Activated naive CD4-positive, alpha-beta T cell treated with anti-CD3 and anti-CD28 coated beads, Interleukin-2, amount 10 ng/mL, durations not matched to agents 7 days and 5 days (primary cell): ENCODE data around the gene PPA1.

Experiments
- CTCF ChIA-PET: fragments of 350-600 bp; sonication (Branson Sonifier 250); formaldehyde crosslinking; loops from one replicate; lab custom pipeline; 2021; ENCODE audit warnings: antibody characterized with exemption; lab: Charles Lee
- DNase-seq: peaks from one replicate; pipeline ENCODE4 v3.0.0-alpha.2; 2020
- H3K27ac Mint-ChIP-seq: one replicate; pipeline ENCODE4 v1.8.0; 2021; ENCODE audit warnings: mild to moderate bottlenecking, moderate library complexity, mixed read lengths
- H3K27me3 Mint-ChIP-seq: one replicate; pipeline ENCODE4 v1.8.0; 2021; ENCODE audit warnings: mild to moderate bottlenecking, mixed read lengths
- H3K36me3 Mint-ChIP-seq: one replicate; pipeline ENCODE4 v1.8.0; 2021; ENCODE audit warnings: mixed read lengths
- H3K4me1 Mint-ChIP-seq: one replicate; pipeline ENCODE4 v1.8.0; 2021; ENCODE audit warnings: mixed read lengths
- H3K4me3 Mint-ChIP-seq: one replicate; pipeline ENCODE4 v1.8.0; 2021; ENCODE audit warnings: mild to moderate bottlenecking, moderate library complexity, mixed read lengths
- H3K9me3 Mint-ChIP-seq: one replicate; pipeline ENCODE4 v1.8.0; 2021; ENCODE audit warnings: mixed read lengths

Gene PPA1

DNA sequence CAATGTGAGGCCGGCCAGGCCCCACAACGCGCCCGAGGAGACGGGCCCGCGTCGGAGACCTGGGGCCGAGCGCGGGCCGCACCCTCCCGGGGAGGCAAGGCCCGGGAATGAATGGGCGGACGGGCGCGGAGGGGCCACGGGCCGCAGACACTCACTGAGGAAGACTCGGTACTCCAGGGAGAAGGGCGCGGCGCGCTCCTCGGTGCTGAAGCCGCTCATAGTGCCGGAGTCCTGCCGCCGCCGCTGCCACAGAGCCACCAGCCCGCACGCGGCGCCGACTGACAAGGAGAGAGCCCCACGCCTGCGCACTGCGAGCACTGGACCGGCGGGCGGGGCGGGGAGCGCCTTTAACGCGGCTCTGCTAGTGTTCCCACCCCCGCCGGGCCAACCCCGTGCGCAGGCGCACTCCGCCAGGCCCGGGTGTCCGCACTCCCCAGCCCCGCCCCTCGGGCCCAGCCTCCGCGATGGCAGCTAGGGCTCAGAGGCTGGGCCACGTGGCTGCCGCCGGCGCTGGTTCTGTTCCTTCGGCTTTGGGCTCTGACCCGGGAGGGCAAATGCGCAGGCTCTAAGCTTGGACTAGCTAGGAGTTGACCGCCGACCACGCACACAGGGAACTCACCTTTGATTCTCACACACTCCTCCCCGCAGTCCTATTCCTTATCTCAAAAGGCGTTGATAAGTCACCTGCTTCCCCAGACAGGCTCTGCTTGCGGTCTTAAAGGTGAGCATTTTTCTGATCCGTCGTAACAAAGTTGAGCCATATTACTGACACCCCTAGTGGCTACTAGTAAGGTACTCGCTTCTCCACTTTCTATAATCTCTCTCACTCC is at the start of gene PPA1:
Gene PPA1, minus strand, starts transcription at position 321 of the 830 bp plus-strand sequence. Its CDS starts 102 bp downstream, at position 219.
- DNase-seq: peak; percentile 99

DNA sequence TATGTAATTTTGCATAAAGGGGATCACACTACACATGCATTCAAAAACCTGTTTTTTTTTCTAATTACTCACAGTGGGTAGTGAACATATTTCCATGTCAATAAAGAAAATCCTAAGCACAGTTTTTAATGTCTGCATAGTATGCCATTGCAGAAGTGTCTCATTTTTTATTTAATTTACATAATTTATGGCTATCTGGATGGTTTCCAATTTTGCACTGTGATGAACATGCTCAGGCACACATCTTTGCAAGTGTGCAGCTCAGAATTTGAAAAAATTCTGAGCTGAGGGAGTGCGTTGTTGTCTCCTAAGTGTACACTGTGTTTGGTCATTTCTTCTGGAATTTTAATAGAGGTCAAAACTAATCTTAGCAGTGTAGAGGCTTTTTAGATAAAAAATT is 48.4 kb upstream of the PPA1 start:
- Mint-ChIP-seq H3K27me3 (peaks cover 74% of the 10 kb centered on the region), H3K27ac (no peak overlapping the region), H3K36me3 (no peaks in the 10 kb centered on the region), H3K4me3 (no peak overlapping the region), H3K4me1 (no peaks in the 10 kb centered on the region), H3K9me3 (no peaks in the 10 kb centered on the region)
- no peak for DNase-seq
- CTCF ChIA-PET: interaction anchor here (1.2 to 3.0 kb wide), 3 partner anchors 9 to 83 kb away, joined by 3 to 16 read pairs (median 5); no protein-coding TSS in a partner anchor

More for the DNA sequence above, at the start of gene PPA1:
- Mint-ChIP-seq H3K4me1 (peaks cover 44% of the 10 kb centered on the region), H3K27ac (peak within 1 kb of the TSS; percentile 85), H3K9me3 (no peaks in the 10 kb centered on the region), H3K4me3 (peak within 1 kb of the TSS; percentile 73), H3K27me3 (no peaks in the 10 kb centered on the region), H3K36me3 (peaks cover 11% of the 10 kb centered on the region)
- CTCF ChIA-PET: interaction anchor here (0.7 to 2.8 kb wide), 7 partner anchors 11 to 130 kb away, joined by 3 to 30 read pairs (median 3); no protein-coding TSS in a partner anchor

DNA sequence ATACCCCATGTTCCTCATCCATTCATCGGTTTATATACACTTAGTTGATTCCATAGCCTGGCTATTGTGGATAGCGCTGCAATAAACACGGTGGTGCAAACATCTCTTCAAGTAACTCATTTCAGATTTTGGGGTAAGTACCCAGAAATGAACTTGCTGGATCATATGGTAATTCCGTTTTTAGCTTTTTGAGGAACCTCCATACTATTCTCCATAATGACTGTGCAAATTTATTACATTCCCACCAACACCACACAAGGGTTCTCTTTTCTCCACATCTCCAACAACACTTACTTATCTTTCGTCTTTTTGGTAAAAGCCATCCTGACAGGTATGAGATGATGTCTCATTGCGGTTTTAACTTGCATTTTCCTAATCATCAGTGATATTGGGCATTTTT is 46.9 kb upstream of the PPA1 start:
- CTCF ChIA-PET: no interaction called here
- H3K36me3 Mint-ChIP-seq: no peaks in the 10 kb centered on the region

DNA sequence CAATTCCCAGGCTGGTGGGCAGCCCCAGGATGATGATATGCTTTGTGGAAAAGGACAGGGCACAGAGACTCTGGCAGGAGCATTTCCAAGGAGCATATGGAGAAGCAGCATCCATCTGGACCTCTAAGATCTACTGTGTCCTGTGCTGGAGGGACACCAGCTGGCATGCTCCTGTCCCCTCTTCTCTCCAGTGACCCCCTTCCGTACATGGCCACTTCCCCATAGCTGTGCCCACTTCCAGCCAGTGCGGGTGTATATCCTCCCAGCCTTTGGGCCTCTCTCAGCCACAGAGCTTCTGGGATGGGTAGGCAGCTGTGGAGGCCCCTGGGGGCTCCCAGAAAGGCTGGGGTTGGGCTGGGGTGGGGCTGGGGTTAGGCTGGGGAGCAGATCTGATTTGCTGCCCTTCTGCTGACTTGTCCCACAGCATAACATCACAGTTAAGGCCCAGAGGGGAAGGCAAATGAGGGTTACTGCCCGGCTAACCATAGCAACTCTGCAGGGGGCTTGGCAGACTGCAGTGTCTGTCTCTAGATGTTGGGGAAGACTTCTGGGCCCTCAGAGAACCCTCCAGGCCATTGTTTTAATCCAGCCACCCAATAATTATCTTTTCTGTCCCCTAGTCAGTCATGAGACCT is 44.3 kb upstream of the PPA1 start:
- H3K36me3 Mint-ChIP-seq: no peaks in the 10 kb centered on the region
- H3K4me1 Mint-ChIP-seq: peaks cover 7% of the 10 kb centered on the region
- no peak overlapping the region for H3K27ac Mint-ChIP-seq
- peaks cover 2% of the 10 kb centered on the region for H3K9me3 Mint-ChIP-seq
- CTCF ChIA-PET: no interaction called here
- no peak overlapping the region for H3K4me3 Mint-ChIP-seq
- DNase-seq: no peak
- peaks cover 39% of the 10 kb centered on the region for H3K27me3 Mint-ChIP-seq

More for the DNA sequence above, 46.9 kb upstream of the PPA1 start:
- peaks cover 64% of the 10 kb centered on the region for H3K27me3 Mint-ChIP-seq
- peaks cover 2% of the 10 kb centered on the region for H3K9me3 Mint-ChIP-seq
- H3K4me1 Mint-ChIP-seq: no peaks in the 10 kb centered on the region
- H3K27ac Mint-ChIP-seq: no peak overlapping the region
- no peak for DNase-seq
- H3K4me3 Mint-ChIP-seq: no peak overlapping the region

DNA sequence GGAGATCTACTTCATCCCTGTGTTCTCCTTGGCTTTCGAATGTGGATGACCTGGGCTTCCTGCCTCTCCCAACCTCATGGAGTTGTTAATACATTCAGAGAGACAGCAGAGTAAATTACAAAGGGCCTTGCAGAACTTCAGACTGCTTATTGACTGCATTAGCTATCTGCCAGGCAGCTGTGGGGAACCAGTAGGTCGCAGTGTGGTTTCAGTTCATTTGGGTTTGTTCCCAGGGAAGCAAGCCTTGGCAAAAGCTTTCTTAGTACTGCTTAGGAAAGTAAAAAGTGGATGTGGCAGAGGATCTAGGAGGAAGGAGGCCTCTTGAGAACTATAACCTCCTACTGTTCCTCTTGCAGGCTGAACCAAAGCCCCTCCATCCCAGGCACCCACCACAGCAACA is 41.4 kb upstream of the PPA1 start:
- DNase-seq: no peak
- Mint-ChIP-seq H3K9me3 (peaks cover 2% of the 10 kb centered on the region), H3K27ac (no peak overlapping the region), H3K36me3 (no peaks in the 10 kb centered on the region), H3K4me1 (peaks cover 23% of the 10 kb centered on the region), H3K4me3 (no peak overlapping the region), H3K27me3 (peaks cover 15% of the 10 kb centered on the region)
- CTCF ChIA-PET: interaction anchor here (0.9 kb wide), 1 partner anchor 18 kb away, joined by 3 read pairs; no protein-coding TSS in a partner anchor

DNA sequence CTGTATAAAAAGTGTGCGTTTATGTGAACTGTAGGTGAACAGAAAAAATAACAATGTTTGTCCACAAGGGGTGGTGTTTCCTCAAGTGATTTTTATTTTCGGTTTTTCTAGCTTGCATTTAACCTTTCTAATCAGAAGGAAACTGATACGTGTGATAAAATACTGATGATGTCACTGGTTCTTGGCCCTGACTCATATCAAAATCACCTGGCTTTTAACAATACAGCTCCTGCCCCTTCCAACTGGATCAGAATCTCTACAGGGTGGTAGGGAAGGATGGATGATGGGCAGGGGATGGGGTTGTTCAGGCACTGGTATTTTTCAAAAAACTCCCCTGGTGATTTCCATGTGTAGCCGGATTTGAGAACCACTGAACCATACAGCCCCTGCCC is 39.7 kb upstream of the PPA1 start:
- peaks cover 13% of the 10 kb centered on the region for H3K27me3 Mint-ChIP-seq
- H3K4me1 Mint-ChIP-seq: peaks cover 23% of the 10 kb centered on the region
- no peak for DNase-seq
- peaks cover 2% of the 10 kb centered on the region for H3K9me3 Mint-ChIP-seq
- no peak overlapping the region for H3K4me3 Mint-ChIP-seq
- H3K27ac Mint-ChIP-seq: no peak overlapping the region
- CTCF ChIA-PET: interaction anchor here (0.6 to 3.2 kb wide), 14 partner anchors 8 to 279 kb away, joined by 3 to 16 read pairs (median 4); partner anchors contain the start of gene NPFFR1
- H3K36me3 Mint-ChIP-seq: no peaks in the 10 kb centered on the region

DNA sequence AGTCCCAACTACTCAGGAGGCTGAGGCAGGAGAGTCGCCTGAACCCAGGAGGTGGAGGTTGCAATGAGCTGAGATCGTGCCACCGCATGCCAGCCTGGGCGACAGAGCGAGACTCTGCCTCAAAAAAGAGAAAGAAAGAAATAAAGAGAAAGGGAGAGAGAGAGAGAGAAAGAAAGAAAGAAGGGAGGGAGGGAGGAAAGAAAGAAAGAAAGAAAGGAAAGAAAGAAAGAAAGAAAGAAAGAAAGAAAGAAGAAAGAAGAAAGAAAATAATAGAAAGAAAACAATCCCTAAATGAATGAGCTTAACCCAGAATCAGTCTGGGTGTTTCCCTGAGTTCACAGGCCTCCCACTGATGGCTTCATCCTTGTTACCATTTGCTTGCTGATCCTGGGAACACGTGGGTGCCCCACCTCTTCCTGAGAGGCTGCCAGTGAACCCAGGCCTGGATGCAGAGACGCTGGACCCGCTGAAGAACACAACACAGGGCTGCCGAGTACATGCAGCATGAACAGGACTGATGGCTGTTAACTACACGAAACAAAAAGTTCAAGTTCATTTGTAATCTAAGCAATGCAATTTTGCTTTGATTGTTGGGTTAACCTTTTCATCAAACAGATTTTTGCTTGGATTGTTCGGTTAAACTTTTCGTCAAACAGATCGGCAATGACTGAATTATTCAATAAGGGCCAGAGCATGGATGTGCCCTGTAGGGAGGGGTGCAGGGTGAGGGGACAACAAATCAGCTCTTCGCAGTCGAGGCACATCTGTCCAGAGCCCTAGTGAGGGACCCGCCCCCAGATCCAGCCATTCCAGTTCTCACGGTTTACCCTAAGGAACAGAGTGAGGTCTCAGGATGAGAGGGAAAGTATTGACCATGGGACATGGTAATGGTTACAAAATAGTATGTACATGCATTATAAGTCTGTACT is 39.0 kb upstream of the PPA1 start:
- Mint-ChIP-seq H3K9me3 (peaks cover 2% of the 10 kb centered on the region), H3K27ac (no peak overlapping the region), H3K4me1 (peaks cover 23% of the 10 kb centered on the region), H3K4me3 (no peak overlapping the region), H3K27me3 (peaks cover 8% of the 10 kb centered on the region), H3K36me3 (no peaks in the 10 kb centered on the region)
- CTCF ChIA-PET: interaction anchor here (0.6 to 3.2 kb wide), 17 partner anchors 7 to 1582 kb away, joined by 3 to 16 read pairs (median 4); partner anchors contain the start of gene NPFFR1
- no peak for DNase-seq

DNA sequence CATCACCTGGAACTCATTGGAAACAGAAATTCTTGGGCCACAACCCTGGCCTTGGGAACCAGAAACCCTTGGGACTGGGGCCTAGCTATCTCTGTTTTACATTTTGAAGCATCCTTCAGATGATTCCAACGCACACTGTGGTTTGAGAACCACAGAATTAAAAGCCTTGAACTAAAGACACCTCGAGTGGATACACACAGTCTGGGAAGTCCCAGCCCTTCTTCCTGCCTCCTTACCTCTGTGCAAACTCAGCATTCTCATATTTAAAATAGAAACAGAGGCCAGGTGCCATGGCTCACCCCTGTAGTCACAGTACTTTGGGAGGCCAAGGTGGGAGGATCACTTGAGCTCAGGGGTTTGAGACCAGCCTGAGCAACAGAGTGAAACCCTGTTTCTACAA is 37.7 kb upstream of the PPA1 start:
- no peak for DNase-seq
- no peak overlapping the region for H3K4me3 Mint-ChIP-seq
- no peaks in the 10 kb centered on the region for H3K36me3 Mint-ChIP-seq
- no peak overlapping the region for H3K27ac Mint-ChIP-seq
- CTCF ChIA-PET: interaction anchor here (0.5 to 3.2 kb wide), 7 partner anchors 9 to 124 kb away, joined by 3 to 16 read pairs (median 3); partner anchors contain the start of gene TYSND1
- peaks cover 9% of the 10 kb centered on the region for H3K27me3 Mint-ChIP-seq
- H3K4me1 Mint-ChIP-seq: peaks cover 25% of the 10 kb centered on the region
- peaks cover 2% of the 10 kb centered on the region for H3K9me3 Mint-ChIP-seq

DNA sequence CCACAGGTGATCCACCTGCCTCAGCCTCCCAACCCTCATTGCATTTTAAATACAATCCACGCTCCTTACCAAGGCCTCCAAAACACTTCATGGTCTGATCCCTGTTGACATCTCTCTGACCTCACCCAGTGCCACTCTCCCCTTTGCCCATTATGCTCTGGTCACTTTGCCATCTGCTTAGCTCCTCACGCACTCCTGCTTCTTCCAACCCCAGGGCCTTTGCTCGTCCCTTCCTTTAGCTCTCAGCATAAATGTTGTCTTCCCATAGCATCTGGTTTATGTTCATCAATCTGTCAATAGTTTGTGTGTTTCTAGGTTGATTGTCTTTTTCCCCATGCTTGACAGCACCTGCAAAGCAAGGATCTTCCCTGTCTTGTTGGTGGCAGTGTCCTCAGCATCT is 36.5 kb upstream of the PPA1 start:
- no peak for DNase-seq
- no peaks in the 10 kb centered on the region for H3K36me3 Mint-ChIP-seq
- no peaks in the 10 kb centered on the region for H3K9me3 Mint-ChIP-seq
- peaks cover 25% of the 10 kb centered on the region for H3K4me1 Mint-ChIP-seq
- no peak overlapping the region for H3K27ac Mint-ChIP-seq
- H3K27me3 Mint-ChIP-seq: peaks cover 17% of the 10 kb centered on the region
- CTCF ChIA-PET: no interaction called here
- no peak overlapping the region for H3K4me3 Mint-ChIP-seq

DNA sequence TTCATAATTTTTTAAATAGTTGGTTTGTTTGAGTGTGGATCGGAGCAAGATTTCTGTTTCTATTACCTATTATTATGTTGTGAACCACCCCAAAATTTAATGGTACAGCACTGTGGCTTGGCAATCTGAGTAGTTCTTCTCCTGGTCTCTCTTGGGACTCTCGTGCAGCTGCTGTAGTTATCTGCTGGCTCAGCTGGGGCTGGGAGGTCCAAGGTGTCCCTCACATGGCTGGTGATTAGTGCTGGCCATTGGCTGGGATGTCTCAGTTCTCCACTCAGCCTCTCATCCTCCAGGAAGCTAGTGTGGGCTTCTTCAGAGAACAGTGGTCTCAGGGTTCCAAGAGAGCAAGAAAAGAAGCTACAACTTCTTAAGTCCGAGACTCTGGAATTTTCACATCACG is 35.1 kb upstream of the PPA1 start:
- no peaks in the 10 kb centered on the region for H3K9me3 Mint-ChIP-seq
- DNase-seq: no peak
- peaks cover 17% of the 10 kb centered on the region for H3K27me3 Mint-ChIP-seq
- CTCF ChIA-PET: interaction anchor here (0.7 to 2.3 kb wide), 4 partner anchors 13 to 45 kb away, joined by 3 to 10 read pairs (median 3); no protein-coding TSS in a partner anchor
- H3K27ac Mint-ChIP-seq: no peak overlapping the region
- H3K36me3 Mint-ChIP-seq: no peaks in the 10 kb centered on the region
- H3K4me1 Mint-ChIP-seq: peaks cover 25% of the 10 kb centered on the region
- no peak overlapping the region for H3K4me3 Mint-ChIP-seq

DNA sequence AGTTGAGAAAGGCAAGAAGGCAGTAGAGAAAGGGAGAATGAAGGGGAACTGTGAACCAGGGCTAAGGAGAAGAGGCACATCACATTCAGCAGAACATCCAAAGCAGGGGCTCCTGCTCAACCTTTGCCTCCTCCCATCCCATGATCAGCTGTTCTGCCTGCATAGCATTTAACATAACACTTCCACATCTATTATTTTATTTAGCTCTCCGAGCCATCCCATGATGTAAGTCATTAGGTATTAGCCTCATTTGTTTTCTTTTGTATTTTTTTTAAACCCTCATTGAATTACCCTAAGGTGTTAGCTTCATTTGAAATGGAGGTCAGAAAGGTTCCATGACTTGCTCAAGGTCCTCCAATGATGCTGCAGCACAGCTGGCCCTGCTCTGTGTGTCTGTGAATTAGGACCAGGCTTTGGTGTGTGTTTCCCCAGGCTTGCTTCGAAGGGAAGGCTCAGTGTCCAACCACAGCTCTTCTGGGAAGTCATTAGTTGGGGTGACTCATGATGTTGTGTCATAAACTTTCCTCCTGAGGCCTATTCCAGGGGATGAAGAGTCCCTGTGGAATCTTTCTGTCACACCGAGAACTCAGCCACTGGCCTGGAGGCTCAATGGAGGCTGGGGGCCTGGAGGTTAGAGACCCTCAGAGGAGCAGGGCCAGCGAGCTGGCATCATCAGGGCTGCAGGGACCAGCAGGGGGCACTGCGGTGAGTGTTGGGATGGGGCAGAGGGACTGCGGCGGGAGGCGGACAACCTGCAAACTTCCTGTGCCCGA is 34.1 kb upstream of the PPA1 start:
- no peak overlapping the region for H3K4me3 Mint-ChIP-seq
- H3K27ac Mint-ChIP-seq: no peak overlapping the region
- DNase-seq: no peak
- peaks cover 17% of the 10 kb centered on the region for H3K27me3 Mint-ChIP-seq
- no peaks in the 10 kb centered on the region for H3K9me3 Mint-ChIP-seq
- H3K4me1 Mint-ChIP-seq: peaks cover 17% of the 10 kb centered on the region
- CTCF ChIA-PET: interaction anchor here (0.7 to 3.1 kb wide), 8 partner anchors 10 to 152 kb away, joined by 3 to 24 read pairs (median 3); no protein-coding TSS in a partner anchor
- H3K36me3 Mint-ChIP-seq: no peaks in the 10 kb centered on the region

DNA sequence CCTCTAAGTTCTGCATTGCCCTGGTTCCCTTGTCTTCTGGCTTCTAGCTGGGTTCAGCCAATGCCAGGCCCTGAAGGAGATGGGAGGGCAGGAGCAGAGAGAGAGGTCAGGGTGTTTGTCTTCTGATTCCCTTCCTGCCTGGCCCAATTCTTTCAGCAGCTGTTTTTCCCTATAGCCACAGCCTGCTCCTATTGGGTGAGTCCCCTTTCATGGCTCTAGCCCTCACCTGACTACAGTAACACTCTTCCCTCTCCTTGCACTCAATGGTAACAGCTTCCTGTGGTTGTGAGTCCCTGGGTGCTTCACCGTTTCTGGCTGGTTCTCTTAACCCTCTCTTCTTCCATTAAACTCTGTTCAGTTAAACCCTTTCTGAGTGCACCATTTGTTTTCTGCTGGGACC is 33.5 kb upstream of the PPA1 start:
- Mint-ChIP-seq H3K27me3 (peaks cover 17% of the 10 kb centered on the region), H3K4me1 (peaks cover 15% of the 10 kb centered on the region), H3K36me3 (no peaks in the 10 kb centered on the region), H3K9me3 (peaks cover 3% of the 10 kb centered on the region), H3K4me3 (no peak overlapping the region), H3K27ac (no peak overlapping the region)
- CTCF ChIA-PET: interaction anchor here (0.8 to 3.1 kb wide), 6 partner anchors 10 to 151 kb away, joined by 3 to 24 read pairs (median 4); no protein-coding TSS in a partner anchor
- no peak for DNase-seq

DNA sequence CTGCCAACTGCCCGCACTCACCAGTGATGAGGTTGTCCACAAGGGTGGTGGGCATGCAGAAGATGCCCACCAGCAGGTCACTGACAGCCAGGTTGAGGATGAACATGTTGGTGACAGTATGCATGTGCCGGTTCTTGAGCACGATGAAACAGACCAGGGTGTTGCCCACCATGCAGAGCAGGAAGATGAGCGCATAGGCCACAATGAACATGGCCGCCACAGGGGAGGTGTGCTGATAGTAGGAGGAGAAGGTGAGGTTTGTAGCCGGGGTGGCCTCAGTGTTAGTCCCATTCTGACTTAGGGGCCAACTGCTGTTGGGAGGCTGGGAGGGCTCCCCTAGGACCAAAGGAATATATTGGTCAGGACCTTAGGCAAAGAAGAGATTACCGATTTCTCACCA is 32.8 kb upstream of the PPA1 start:
- H3K4me1 Mint-ChIP-seq: peaks cover 11% of the 10 kb centered on the region
- CTCF ChIA-PET: interaction anchor here (0.6 to 3.1 kb wide), 7 partner anchors 9 to 121 kb away, joined by 3 to 24 read pairs (median 3); no protein-coding TSS in a partner anchor
- H3K36me3 Mint-ChIP-seq: peaks cover 2% of the 10 kb centered on the region
- H3K27me3 Mint-ChIP-seq: peaks cover 17% of the 10 kb centered on the region
- H3K9me3 Mint-ChIP-seq: peaks cover 9% of the 10 kb centered on the region
- H3K4me3 Mint-ChIP-seq: no peak overlapping the region
- DNase-seq: no peak
- no peak overlapping the region for H3K27ac Mint-ChIP-seq
